ENCODE data around the gene CD163. TPM values are rescaled to one million over a fixed set of nuclear protein-coding genes. Genes with fewer than 3 reads are reported as not detected.

The CD163 gene
- total RNA-seq, 1 donor from 2014 or later = 64.5 TPM

Other genes starting within 250 kb of the CD163 start
- gene ACSM4, start 199.7 kb downstream of the CD163 start, total RNA-seq = not detected
- gene CD163L1, start 59.6 kb downstream of the CD163 start, total RNA-seq = 1.6 TPM
- gene APOBEC1, start 162.1 kb upstream of the CD163 start, total RNA-seq = not detected
- gene GDF3, start 192.0 kb upstream of the CD163 start, total RNA-seq = not detected
- gene DPPA3, start 207.7 kb upstream of the CD163 start, total RNA-seq = not detected
- not detected for gene CLEC4C, start 243.6 kb upstream of the CD163 start, total RNA-seq